ENCODE measurements around the gene UCN3.

UCN3 gene, protein sequence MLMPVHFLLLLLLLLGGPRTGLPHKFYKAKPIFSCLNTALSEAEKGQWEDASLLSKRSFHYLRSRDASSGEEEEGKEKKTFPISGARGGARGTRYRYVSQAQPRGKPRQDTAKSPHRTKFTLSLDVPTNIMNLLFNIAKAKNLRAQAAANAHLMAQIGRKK

DNA sequence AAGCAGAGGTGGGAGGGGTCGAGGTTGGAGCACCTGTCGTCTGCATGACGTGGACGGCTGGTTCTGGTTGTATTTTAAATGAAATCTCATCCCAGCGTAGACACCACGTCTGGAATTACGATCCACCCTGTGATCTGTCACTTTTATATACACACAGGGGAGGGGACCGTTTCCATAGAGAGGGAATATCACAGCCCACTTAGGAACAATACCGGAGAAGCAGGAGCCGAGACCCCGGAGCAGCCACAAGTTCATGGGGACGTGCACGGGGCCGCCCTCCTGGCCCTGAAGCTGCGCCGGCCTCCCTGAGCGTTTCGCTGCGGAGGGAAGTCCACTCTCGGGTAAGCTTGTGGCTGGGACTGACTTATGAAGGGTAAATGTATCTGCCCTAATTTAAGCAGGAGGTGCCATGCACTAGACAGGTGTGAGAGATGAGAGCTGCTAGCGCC lies at the start of gene UCN3:
UCN3 (plus strand) TSS at position 77 of the 449 bp plus-strand sequence. CDS start 8,755 bp downstream, outside the sequence.
- DNase-seq: no peak

DNA sequence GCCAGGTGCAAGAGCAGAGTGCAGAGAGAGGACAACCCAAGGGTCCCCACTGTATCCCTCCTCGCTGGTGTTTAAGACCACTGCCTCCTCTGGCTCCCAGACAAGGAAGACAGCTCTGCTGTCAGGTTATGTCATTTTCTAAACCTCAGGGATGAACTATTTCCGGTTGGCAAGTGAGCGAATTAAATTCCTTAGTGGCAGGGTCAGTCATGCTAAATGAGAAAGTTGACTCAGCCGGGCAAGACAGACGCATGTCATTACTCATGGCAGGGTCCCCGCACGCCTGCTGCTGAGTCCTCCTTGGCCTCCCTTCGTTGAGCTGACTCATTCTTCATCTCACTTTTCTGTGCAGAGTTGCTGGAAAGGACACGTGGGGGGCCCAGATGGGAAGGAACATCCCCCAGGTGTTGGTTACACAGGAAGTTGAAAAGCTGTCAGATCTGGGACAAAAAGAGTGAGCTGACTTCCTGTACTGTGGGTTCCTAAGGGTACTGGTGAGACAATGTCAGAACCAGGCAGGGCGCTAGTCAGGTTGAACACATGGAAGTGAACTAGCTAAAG lies 47.1 kb upstream of the UCN3 start:
- no peak for DNase-seq

DNA sequence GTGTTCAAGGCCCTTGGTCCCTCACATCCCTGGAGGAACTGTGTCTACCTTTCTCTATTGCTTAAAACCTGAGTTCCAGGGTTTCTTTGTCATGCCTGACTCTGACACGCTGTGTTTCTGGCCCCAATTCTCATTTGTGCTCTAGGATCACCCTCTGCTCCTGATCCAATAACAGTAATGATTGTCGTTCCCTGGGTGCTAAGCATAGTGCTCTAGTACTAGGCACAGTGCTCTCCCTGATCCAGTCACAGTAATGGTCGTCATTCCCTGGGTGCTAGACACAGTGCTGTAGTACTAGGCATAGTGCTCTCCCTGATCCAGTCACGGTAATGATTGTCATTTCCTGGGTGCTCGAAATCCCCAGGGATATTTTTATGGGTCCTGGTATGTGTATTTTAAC lies 46.6 kb upstream of the UCN3 start:
- DNase-seq: no peak

DNA sequence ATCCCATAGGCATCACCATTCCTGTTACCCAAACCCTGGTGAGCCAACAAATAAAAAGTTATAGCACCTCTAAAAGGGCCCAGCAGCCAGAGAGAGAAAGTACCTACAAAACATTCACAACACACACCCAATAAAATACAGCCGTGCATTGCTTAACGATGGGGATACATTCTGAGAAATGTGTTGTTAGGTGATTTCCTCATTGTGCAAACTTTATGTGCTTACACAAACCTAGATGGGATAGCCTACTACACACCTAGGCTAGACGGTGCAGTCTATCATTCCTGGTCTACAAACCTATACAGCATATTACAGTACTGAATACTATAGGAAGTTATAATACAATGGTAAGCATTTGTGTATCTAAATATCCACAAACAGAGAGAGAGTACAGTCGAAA lies 44.9 kb upstream of the UCN3 start:
- DNase-seq: no peak

DNA sequence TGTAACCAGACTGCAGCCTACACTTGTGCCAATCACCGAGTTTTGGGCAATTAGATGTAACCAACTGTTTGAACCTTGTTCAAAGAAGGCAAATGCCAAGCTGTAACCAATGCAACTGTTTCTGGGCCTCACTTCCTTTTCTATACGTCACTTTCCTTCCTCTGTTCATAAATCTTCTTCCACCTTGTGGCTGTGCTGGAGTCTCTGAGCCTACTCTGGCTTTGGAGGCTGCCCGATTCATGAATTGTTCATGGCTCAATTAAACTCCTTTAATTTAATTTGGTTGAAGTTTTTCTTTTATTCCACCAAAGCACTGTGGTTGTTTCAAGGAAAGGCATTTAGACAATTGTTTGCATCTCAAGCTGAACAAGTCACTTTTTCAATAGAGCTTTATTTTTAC lies 43.5 kb upstream of the UCN3 start:
- DNase-seq: no peak

DNA sequence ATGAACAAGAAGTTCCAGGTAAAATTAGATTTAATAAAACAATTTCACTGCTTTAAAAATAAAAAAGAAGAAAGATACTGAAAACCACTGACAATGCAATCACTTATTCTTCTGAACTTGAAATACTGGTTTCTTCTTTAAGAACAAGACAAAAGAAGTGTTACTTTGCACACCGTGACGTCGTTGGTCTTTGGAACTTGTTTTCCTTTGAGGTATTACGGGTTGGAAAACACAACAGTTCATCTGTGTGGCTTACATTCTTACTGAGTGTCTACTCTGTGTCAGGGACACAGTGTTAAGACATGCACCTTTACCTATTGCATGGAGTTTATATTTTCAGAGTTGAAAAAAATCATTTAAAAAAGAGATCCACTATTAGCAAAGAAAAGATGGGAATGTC lies 41.3 kb upstream of the UCN3 start:
- no peak for DNase-seq

DNA sequence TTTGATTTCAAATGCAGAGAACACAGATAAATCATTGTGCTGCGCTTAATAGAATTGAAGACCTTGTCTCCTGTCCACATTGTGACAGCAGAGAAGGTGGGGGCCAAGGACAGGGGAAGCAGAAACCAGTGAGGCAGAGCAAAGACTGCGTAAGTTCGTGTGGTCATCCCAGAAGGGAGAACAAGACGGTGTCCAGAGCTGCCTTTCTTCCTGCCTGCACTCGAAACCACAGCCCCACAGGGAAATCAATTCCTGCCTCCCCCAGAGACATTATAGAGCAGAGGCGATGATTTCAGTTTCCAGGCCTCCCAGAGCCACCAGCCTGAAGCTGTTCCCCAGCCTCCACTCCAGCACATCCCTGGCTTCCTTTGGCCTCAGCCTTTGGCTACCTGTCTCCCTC lies 39.7 kb upstream of the UCN3 start:
- DNase-seq: no peak

DNA sequence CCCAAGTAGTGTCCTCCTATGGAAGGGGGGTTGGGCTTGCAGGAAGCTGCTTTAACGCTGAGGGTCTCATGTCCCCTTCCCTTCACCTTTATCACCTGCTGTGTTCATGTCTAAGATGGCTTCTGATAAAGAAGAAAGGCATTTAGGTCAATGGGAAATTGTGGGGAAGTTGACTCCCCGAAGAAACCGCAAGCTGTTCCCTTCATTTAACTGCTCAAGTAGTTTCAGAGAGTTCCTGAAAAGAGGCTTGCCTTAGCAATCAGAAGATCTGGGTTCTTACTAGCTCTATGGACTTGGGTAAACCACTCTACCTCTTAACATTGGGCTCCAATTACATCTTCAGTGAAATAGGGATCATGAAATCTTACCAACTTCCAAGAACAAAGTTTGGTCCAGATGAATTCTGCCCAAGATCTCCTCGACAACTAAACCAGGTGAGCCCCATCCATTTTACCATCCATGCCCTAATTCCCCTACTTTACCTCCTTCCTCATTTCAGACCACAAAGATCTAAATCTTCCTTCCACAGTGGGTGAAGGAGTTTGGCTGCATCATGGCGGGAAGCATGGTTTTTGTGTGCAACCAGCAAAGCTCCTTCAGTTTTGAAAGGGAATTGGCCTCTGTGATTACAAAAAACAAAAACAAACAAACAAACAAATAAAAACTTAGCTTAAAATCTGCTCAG lies 30.4 kb upstream of the UCN3 start:
- no peak for DNase-seq

DNA sequence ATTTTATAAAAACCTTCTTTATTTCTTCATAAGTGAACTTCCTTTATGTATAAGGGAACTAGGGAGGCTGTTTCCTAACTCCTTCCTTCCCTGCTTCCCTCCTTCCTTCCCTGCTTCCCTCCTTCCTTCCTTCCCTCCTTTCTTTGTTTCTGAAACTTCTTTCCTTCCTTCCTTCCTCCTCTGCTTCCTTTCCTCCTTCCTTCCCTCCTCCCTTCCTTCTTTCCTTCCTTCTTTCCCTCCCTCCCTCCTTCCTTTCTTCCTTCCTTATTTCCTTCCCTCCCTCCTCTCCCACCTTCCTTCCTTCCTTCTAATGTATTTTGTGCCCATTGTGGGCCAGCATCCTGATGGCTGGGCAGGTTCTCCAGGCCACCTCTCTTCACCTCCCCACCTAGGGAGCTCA lies 26.8 kb upstream of the UCN3 start:
- DNase-seq: no peak

DNA sequence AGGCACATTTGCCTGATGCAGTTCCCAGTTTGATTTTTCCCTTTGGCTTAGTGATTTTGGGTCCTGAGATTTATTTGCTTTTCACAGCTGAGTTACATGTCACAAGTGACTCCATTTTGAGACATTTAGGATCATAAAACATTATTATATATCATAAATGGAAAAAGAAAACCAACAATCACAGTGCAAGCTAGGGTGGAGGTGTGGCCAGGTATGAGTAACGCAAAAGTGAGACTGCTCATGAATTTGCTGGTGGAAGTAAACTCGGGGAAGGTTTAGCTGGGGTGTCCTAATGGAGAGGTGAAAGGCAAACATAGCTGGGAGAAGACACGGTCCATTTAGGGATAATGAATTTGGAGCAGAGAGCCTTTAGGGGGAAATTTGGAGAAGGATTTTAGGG lies 21.7 kb upstream of the UCN3 start:
- DNase-seq: no peak

DNA sequence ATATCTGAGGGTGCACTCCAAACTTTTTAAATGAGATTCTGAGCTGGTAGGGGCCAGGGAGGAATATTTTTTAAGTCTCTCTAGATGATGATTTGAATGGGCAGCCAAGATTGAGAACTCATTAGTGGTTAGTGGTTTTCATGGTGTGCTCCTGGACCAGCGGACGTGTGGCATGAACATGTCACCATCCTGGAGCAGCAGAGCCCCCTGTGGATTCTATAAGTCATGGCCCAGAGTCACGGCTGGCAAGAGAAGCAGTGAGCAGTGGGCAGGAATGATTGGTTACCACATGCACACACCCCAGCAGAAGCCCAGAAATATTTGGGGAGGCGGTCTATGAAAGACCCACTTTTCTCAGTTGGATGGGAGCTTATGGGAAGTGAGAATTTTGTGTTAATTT lies 21.2 kb upstream of the UCN3 start:
- DNase-seq: no peak

DNA sequence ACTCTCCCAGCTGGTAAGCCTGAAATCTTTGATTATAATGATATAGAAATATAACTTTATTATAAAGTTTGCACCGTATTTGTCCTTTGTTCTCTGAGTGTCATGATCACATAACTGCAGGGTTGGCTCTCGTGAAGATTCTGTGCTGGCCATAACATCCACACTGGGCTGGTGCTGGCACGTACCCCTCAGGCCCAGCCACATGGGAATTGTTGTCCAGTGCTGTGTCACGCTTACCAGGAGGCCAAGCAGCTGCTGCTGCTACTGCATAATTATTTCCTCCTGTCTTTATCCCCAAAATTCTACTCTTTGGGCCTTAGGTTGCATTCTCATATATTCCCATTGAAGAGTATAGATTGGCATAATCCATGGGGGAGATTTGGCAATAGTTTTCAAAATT lies 20.8 kb upstream of the UCN3 start:
- DNase-seq: no peak

DNA sequence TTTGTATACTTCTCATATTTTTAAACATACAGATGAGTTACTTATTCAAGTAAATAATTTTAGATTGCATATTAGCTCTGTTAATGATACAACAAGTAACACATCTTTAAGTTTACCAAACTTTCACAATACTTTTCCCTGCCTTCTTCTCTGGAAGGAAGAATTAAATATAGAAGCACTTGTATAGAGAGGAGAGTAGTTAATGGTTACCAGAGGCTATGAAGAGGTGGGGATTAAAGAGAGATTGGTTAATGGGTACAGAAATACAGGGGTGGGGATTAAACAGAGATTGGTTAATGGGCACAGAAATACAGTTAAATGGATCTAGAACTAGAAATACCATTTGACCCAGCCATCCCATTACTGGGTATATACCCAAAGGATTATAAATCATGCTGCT lies 20.0 kb upstream of the UCN3 start:
- no peak for DNase-seq

DNA sequence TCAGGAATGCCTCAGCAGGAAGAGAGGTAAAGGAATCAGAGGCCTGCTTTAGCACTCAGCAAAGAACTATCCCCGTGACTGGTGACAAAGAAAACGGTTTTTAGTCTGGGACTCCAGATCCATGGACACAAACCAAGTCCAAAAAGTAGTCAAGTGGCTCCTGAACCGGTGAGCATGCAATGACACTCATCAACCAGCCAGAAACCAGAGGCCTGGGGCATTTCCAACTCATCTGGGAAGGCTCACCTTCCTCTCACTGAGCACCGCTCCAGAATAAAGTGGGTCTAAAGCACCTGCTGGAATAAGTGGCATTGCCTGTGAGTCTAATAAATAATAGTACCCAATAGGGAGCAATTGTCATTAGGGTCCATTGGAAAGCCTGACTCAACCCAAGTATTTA lies 17.9 kb upstream of the UCN3 start:
- no peak for DNase-seq

DNA sequence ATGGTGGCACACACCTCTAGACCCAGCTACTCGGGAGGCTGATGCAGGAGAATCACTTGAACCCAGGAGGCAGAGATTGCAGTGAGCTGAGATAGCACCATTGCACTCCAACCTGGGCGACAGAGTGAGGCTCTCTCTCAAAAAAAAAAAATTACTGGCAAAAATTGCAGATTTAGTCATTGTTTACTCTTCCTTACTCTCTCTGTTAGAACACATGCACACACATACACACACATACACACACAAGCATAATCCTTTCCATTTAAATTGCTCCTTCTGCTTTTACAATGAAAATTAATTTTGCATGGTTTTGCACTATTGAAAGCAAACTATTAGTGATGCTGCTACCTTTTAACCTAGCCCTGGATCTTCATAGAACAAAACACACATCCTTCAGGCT lies 15.4 kb upstream of the UCN3 start:
- no peak for DNase-seq

DNA sequence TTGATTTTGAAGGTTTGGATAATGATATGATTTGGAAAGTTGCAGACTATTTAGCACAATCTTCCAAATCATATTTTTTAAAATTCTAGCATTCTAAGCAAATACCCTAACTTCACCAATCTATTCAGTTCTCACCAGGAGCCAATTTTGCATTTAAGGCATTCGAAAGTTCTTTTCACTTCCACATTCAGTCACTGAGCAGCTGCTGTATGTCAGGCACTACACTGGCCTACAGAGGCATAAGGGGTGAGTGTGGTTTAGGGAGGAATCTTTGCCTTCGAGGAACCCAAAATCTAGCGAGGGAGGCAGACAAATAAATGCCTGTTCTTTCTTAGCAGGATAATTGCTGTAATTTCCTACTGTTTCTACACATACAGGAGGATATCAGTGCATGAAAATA lies 10.7 kb upstream of the UCN3 start:
- no peak for DNase-seq

DNA sequence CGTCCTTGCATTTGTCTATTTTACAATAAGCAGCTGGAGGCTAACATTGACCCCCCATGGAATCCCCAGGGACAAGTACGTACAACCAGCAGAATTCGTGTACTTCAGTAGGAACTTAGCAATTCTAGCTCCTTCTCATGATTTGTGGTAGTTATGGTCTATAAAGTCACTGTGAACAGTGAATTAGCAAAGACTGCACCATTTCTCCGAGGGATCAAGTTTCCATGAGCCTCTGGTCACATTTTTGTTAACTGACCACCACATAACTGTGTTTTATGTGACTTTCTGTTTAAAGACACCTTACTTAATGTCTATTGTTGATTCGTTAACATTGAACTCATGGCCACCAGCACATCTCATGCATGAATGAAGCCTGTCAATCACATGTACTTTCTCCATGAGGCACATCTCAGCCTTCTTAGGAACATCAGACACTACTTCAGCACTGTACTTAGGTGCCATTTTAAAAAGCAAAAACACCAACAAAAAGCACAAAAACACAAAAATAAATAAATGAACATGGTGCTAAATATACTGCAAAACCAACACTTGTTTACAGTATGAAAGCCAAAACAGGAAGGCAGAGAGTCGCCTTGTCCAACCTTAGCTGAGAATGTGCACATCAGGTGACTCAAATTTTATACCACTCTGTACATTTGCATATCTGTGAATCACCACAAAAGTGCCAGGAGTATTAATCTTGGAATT lies 9.0 kb upstream of the UCN3 start:
- DNase-seq: no peak

DNA sequence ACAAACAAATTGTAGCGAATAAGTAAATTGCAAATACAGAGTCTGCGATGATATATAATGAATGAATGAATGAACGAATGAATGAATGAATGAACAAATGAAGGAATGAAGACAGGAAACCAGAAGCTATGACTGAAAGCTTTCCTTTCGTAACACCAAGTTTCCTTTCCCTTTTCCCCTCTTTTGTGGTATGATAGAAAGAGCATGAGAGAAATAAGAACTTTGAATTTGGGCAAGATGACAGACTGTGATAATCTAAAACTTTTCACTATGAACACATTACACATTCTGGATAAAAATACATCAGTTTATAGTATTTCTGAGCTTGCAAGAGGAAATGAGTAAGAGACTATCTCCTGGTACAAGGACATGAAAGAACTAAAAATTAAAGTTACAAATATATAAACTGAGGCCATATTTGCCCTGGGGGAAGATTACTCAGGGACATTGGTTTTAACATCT lies 8.4 kb upstream of the UCN3 start:
- DNase-seq: no peak

DNA sequence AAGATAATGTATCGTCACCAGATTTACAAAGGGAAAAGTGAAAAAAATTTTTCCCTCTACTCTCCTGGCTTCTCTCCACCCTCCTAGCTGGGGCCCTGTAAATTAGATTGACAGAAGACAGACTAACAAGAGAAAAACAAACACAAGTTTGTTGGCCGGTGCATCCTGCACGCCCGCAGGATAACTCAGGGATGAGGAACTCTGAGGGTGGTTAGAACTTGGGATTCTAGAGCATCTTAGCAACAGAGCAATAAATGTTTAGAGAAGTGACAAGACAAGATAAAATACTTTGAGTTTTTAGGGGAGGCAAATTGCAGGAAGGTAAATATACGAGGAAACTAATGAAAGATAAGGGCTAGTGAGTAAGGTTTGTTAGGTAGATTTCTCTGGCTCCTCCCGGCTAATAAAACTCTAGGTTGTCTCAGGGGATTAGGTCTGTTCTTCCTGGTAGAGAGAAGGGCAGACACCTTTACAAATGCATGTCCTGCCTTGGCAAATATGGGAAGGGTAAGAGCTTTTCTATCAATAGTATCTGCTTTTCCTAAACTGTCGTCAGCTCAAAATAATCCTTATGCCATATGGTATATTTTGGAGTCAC lies 4.3 kb upstream of the UCN3 start:
- no peak for DNase-seq

DNA sequence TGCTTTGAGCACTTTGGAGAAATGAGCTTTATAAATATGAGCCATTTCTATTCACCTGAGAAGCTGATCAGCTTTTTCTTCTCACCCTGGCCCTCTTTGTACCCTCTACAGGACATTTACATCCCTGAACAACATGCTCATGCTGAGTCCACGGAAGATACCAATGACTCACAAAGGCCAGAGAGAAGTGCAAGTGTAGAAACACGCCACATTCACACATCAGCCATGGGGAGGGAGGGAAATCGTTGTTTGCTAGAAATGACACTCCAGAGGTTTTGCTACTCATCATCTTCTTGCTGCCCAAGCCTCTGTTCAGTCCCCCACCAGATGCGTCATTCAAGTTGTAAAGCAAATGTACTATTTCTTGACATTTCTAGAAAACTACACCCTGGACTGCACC lies 2.8 kb upstream of the UCN3 start:
- DNase-seq: no peak

DNA sequence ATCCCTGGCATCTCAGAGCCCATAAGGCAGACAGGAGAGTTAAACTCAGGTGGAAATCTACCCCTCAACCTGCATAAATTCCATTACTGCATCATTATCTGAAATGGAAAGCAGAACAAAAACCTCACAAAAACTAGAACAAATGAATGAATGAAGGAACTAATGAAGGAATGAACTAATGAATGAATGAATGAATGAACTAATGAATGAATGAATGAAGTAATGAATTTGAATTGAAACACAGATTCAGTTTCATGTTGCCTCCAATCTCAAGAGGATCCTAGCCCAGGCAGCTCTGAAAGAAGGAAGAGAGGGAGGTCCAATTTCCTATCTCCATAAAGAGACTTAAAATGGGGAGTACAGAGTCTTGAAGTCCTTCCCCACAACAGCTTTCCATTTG lies 1.9 kb upstream of the UCN3 start:
- DNase-seq: no peak

DNA sequence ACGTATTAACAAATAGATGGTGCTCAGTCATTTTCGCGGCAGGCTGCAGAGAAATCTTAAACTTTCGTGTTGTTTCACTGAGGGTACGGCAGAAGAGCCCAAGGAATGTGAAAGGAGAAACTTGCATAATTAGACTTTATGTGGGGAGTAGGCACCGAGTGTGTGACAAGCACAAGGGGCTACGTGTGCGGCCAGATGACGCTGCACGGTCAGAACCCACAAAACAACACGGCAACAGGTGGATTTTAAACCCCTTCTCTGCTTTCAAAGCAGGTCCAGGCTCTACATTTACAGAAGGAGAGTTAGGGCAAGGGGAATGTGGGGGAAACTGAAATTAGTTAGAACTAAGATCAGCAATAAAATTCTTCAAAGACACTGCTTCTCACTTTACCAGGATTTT lies 392 bp upstream of the UCN3 start:
- no peak for DNase-seq

DNA sequence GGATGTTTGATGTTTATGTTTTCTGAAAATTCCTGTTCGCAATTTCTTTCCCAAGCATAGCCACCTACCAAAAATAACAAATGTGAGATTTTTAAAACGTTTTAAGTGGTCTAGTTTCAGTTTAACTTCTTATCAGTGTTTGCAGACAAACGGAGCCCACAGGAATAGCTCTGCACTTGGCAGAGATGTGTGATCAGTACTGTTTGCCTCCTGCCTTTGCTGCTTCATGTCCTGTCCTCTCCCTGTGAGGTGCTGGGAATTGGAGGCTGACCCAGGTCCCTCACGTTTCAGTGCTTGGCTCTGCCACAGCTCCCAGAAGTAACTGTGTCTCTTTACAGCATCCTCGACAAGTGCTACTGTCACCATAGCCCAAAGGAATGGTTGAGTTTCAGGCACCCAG lies 1.2 kb downstream of the UCN3 start:
- no peak for DNase-seq
